Natural killer cell (primary cell): ENCODE measurements around the gene APOL1. TPM values are rescaled to one million over a fixed set of nuclear protein-coding genes. Genes with fewer than 3 reads are reported as not detected.

Experiments
- ATAC-seq, 3 donors: fragments of 150-1000 bp in 2 of 3; fragments of 200-7000 bp in 1 of 3; cut with Tn5 transposase; 1 replicate in 1 of 3; 2 replicates in 2 of 3; pipeline ENCODE4 v1.10.0; 2021; ENCODE audit warnings: mild to moderate bottlenecking in 2 of 3, moderate library complexity in 2 of 3
- DNase-seq, 2 donors: peaks; one replicate each; pipeline versions ENCODE4 v3.0.0 to v3.0.0-alpha.2; 2013 to 2021; ENCODE audit warnings: mixed read lengths in 1 of 2
- H3K27ac ChIP-seq: one replicate; pipeline ENCODE4 v1.5.1; 2013; ENCODE audit warnings: mild to moderate bottlenecking, low read length
- H3K27me3 ChIP-seq: one replicate; pipeline ENCODE4 v1.6.1; 2013; ENCODE audit warnings: low read length; ENCODE audit not compliant: control insufficient read depth, insufficient read depth
- H3K36me3 ChIP-seq: one replicate; pipeline ENCODE4 v1.6.1; 2013; ENCODE audit warnings: low read length; ENCODE audit not compliant: control insufficient read depth, insufficient read depth
- H3K4me1 ChIP-seq: one replicate; pipeline ENCODE4 v1.6.1; 2013; ENCODE audit warnings: low read length; ENCODE audit not compliant: control insufficient read depth, insufficient read depth
- H3K4me3 ChIP-seq: one replicate; pipeline ENCODE4 v1.5.1; 2013; ENCODE audit warnings: low read length
- H3K9me3 ChIP-seq: one replicate; pipeline ENCODE4 v1.6.1; 2013; ENCODE audit warnings: low read length; ENCODE audit not compliant: control insufficient read depth, insufficient read depth
- H3K27ac Mint-ChIP-seq, 2 donors: one replicate each; pipeline ENCODE4 v1.8.0; 2022; ENCODE audit warnings: mild to moderate bottlenecking in 2 of 2, mixed read lengths in 2 of 2, moderate library complexity in 1 of 2
- H3K27me3 Mint-ChIP-seq, 2 donors: one replicate each; pipeline ENCODE4 v1.8.0; 2022; ENCODE audit warnings: low read depth in 2 of 2, mixed read lengths in 2 of 2
- H3K36me3 Mint-ChIP-seq: one replicate; pipeline ENCODE4 v1.8.0; 2022; ENCODE audit warnings: mixed read lengths
- H3K4me1 Mint-ChIP-seq, 2 donors: one replicate each; pipeline ENCODE4 v1.8.0; 2022; ENCODE audit warnings: mixed read lengths in 2 of 2
- H3K4me3 Mint-ChIP-seq: one replicate; pipeline ENCODE4 v1.8.0; 2022; ENCODE audit warnings: mild to moderate bottlenecking, moderate library complexity, mixed read lengths
- H3K9me3 Mint-ChIP-seq, 2 donors: one replicate each; pipeline ENCODE4 v1.8.0; 2022; ENCODE audit warnings: mixed read lengths in 2 of 2
- CTCF ChIP-seq: fragments of 200-600 bp; IDR thresholded peaks from one replicate; pipeline ENCODE4 v1.8.0; 2022; ENCODE audit warnings: antibody characterized with exemption
- WGBS: methylation state at CpG from one replicate; pipeline ENCODE4 v1.1.7; 2013; ENCODE audit warnings: missing lambda C conversion rate; ENCODE audit not compliant: insufficient coverage; 5-methylcytosine and 5-hydroxymethylcytosine counted together
- intact Hi-C: fragments of 100-400 bp; cut with micrococcal nuclease; formaldehyde crosslinking; loops from one replicate; pipeline ENCODE4 v1.14.2; 2022
- total RNA-seq, 4 donors: library from RNA; stranded (reverse); fragments of 120-200 nt in 1 of 4; gene quantifications; one replicate each; pipeline versions ENCODE4 v1.2.3 to v1.2.4, GENCODE V29; 2013 to 2022

The APOL1 gene
- total RNA-seq, 3 donors from 2014 or later (not counting 1 experiment from before 2014, with no cell fraction given) = 39.5 to 51.2 (median 49.6) TPM

GRCh38 chr22:36285017-36285416, 32.1 kb downstream of the APOL1 start:
- no peak for ATAC-seq
- peak overlapping the region in 1 of 2 donors; percentile 58 for H3K27ac Mint-ChIP-seq
- no peak for TF ChIP-seq CTCF
- H3K27me3 Mint-ChIP-seq = no peaks in the 10 kb centered on the region
- WGBS = 94% methylated on average over 12 of the region's 12 CpGs
- H3K4me1 Mint-ChIP-seq = peaks cover 29 to 32% of the 10 kb centered on the region in 2 donors
- Histone ChIP-seq H3K4me3 (no peak overlapping the region), H3K4me1 (peaks cover 41% of the 10 kb centered on the region), H3K27me3 (no peaks in the 10 kb centered on the region), H3K36me3 (peaks cover 89% of the 10 kb centered on the region), H3K27ac (no peak overlapping the region), H3K9me3 (no peaks in the 10 kb centered on the region)
- no peak for DNase-seq
- H3K9me3 Mint-ChIP-seq = no peaks in the 10 kb centered on the region
- intact Hi-C loops = no loop called here
- H3K36me3 Mint-ChIP-seq = peaks cover 21% of the 10 kb centered on the region
- no peak overlapping the region for H3K4me3 Mint-ChIP-seq

GRCh38 chr22:36285545-36285944, 32.6 kb downstream of the APOL1 start:
- TF ChIP-seq CTCF = no peak
- Histone ChIP-seq H3K27ac (no peak overlapping the region), H3K27me3 (no peaks in the 10 kb centered on the region), H3K36me3 (peaks cover 87% of the 10 kb centered on the region), H3K9me3 (no peaks in the 10 kb centered on the region), H3K4me1 (peaks cover 46% of the 10 kb centered on the region), H3K4me3 (no peak overlapping the region)
- Mint-ChIP-seq H3K4me3 (no peak overlapping the region), H3K9me3 (no peaks in the 10 kb centered on the region), H3K27me3 (no peaks in the 10 kb centered on the region), H3K36me3 (peaks cover 22% of the 10 kb centered on the region), H3K4me1 (peaks cover 31 to 33% of the 10 kb centered on the region in 2 donors), H3K27ac (peak overlapping the region in 1 of 2 donors; percentile 58)
- ATAC-seq (no peak), DNase-seq (no peak)
- WGBS = 86% methylated on average over 21 of the region's 21 CpGs
- intact Hi-C loops = no loop called here

GRCh38 chr22:36286096-36286957, 33.4 kb downstream of the APOL1 start:
- Histone ChIP-seq H3K9me3 (no peaks in the 10 kb centered on the region), H3K4me1 (peaks cover 47% of the 10 kb centered on the region), H3K27me3 (no peaks in the 10 kb centered on the region), H3K27ac (peak overlapping the region; percentile 9), H3K4me3 (no peak overlapping the region), H3K36me3 (peaks cover 82% of the 10 kb centered on the region)
- ATAC-seq = peak; percentile 77 to 95 (median 86)
- Mint-ChIP-seq H3K27me3 (no peaks in the 10 kb centered on the region), H3K36me3 (peaks cover 19% of the 10 kb centered on the region), H3K4me3 (peak overlapping the region; percentile 71), H3K27ac (peak overlapping the region; percentile 75 to 80), H3K4me1 (peaks cover 31 to 33% of the 10 kb centered on the region in 2 donors), H3K9me3 (no peaks in the 10 kb centered on the region)
- peak; percentile 68 to 84 for DNase-seq
- peak; percentile 91 for TF ChIP-seq CTCF
- intact Hi-C loops = no loop called here
- WGBS = 83% methylated on average over 28 of the region's 28 CpGs
